ENCODE data around the gene PTPRO.

Gene PTPRO

GRCh38 chr12:15458008-15458407 lies 135.7 kb downstream of the PTPRO start:
- ATAC-seq, result no peak

- no peak for ATAC-seq
Observed at GRCh38 chr12:15468911-15469310, 146.6 kb downstream of the PTPRO start.

- no peak for ATAC-seq
Observed at GRCh38 chr12:15469356-15469755, 147.0 kb downstream of the PTPRO start.

GRCh38 chr12:15472036-15472435 lies 149.7 kb downstream of the PTPRO start:
- no peak for ATAC-seq

GRCh38 chr12:15474766-15475165 lies 152.5 kb downstream of the PTPRO start:
- ATAC-seq, result no peak

GRCh38 chr12:15477761-15478160 lies 155.5 kb downstream of the PTPRO start:
- ATAC-seq, result no peak

- ATAC-seq, result no peak
Observed at GRCh38 chr12:15481846-15482245, 159.5 kb downstream of the PTPRO start.

- ATAC-seq, result no peak
Observed at GRCh38 chr12:15485466-15485865, 163.2 kb downstream of the PTPRO start.

GRCh38 chr12:15486859-15487258 lies 164.6 kb downstream of the PTPRO start:
- no peak for ATAC-seq

- no peak for ATAC-seq
Observed at GRCh38 chr12:15488481-15488880, 166.2 kb downstream of the PTPRO start.

GRCh38 chr12:15494329-15495046 lies 172.2 kb downstream of the PTPRO start:
- ATAC-seq, result no peak

GRCh38 chr12:15495746-15496145 lies 173.4 kb downstream of the PTPRO start:
- ATAC-seq, result no peak

- ATAC-seq, result no peak
Observed at GRCh38 chr12:15496738-15497137, 174.4 kb downstream of the PTPRO start.

GRCh38 chr12:15497671-15498292 lies 175.5 kb downstream of the PTPRO start:
- no peak for ATAC-seq

- ATAC-seq, result no peak
Observed at GRCh38 chr12:15502211-15502610, 179.9 kb downstream of the PTPRO start.

GRCh38 chr12:15505616-15506015 lies 183.3 kb downstream of the PTPRO start:
- no peak for ATAC-seq

GRCh38 chr12:15515010-15515409 lies 192.7 kb downstream of the PTPRO start:
- ATAC-seq, result no peak

- ATAC-seq, result no peak
Observed at GRCh38 chr12:15520083-15520482, 197.8 kb downstream of the PTPRO start.

- no peak for ATAC-seq
Observed at GRCh38 chr12:15520844-15521243, 198.5 kb downstream of the PTPRO start.

GRCh38 chr12:15522574-15523187 lies 200.4 kb downstream of the PTPRO start:
- no peak for ATAC-seq

- ATAC-seq, result no peak
Observed at GRCh38 chr12:15525441-15525840, 203.1 kb downstream of the PTPRO start.

- peak; percentile 41 to 46 for ATAC-seq
Observed at GRCh38 chr12:15526033-15526432, 203.7 kb downstream of the PTPRO start.

GRCh38 chr12:15527201-15528080 lies 205.1 kb downstream of the PTPRO start:
- ATAC-seq, result no peak
